HepG2 (cell line): ENCODE measurements around the gene CLUH. TPM values are rescaled to one million over a fixed set of nuclear protein-coding genes. Genes with fewer than 3 reads are reported as not detected.
A peak's percentile ranks its signal among the peaks of the same experiment; 100 is the strongest.

Source experiments
- ATF1 ChIP-seq: IDR thresholded peaks from 2 replicates; pipeline ENCODE4 v1.6.1; 2016; ENCODE audit warnings: mild to moderate bottlenecking, control low read depth
- CHCHD3 ChIP-seq: sonication (generic); formaldehyde crosslinking; IDR thresholded peaks from 2 replicates; pipeline ENCODE4 v1.8.0; 2022; ENCODE audit warnings: mild to moderate bottlenecking, missing genetic modification reagents, moderate library complexity
- ELF1 ChIP-seq: sonication (generic); formaldehyde crosslinking; IDR thresholded peaks from 2 replicates; pipeline ENCODE4 v1.4.0; 2020; ENCODE audit warnings: missing genetic modification reagents
- GATAD2A ChIP-seq: IDR thresholded peaks from 2 replicates; pipeline ENCODE4 v1.6.1; 2016
- HNRNPK ChIP-seq: fragments of 200-400 bp; formaldehyde crosslinking; IDR thresholded peaks from 2 replicates; pipeline ENCODE4 v1.6.1; 2018; ENCODE audit warnings: low read length, low read depth, moderate library complexity, mild to moderate bottlenecking; ENCODE audit not compliant: poor library complexity, severe bottlenecking
- HOXA5 ChIP-seq: sonication (generic); formaldehyde crosslinking; IDR thresholded peaks from 2 replicates; pipeline ENCODE4 v1.4.0; 2020; ENCODE audit warnings: missing genetic modification reagents
- KLF11 ChIP-seq: IDR thresholded peaks from 2 replicates; pipeline ENCODE4 v1.6.1; 2016; ENCODE audit warnings: missing compliant biosample characterization
- KLF16 ChIP-seq, 2 experiments: sonication (generic) in 1 of 2; formaldehyde crosslinking in 1 of 2; IDR thresholded peaks; 2 replicates each; pipeline versions ENCODE4 v1.6.1 to v1.8.0; 2016 to 2023; ENCODE audit warnings: missing genetic modification reagents in 2 of 2, missing compliant biosample characterization in 1 of 2
- KLF6 ChIP-seq: IDR thresholded peaks from 2 replicates; pipeline ENCODE4 v1.8.0; 2016; ENCODE audit warnings: missing biosample characterization, missing genetic modification reagents
- NCOA5 ChIP-seq: sonication (generic); formaldehyde crosslinking; IDR thresholded peaks from 2 replicates; pipeline ENCODE4 v1.4.0; 2020; ENCODE audit warnings: missing genetic modification reagents
- NR2C2 ChIP-seq: sonication (generic); formaldehyde crosslinking; IDR thresholded peaks from 2 replicates; pipeline ENCODE4 v1.4.0; 2020; ENCODE audit warnings: missing genetic modification reagents, mild to moderate bottlenecking, moderate library complexity, borderline replicate concordance
- NR2F2 ChIP-seq: IDR thresholded peaks from 2 replicates; pipeline ENCODE4 v1.6.1; 2012; ENCODE audit warnings: low read depth, inconsistent platforms, borderline replicate concordance
- PRMT3 ChIP-seq: sonication (generic); formaldehyde crosslinking; IDR thresholded peaks from 2 replicates; pipeline ENCODE4 v1.8.1; 2022; ENCODE audit warnings: low read depth, mild to moderate bottlenecking, moderate library complexity, missing genetic modification reagents, borderline replicate concordance
- REXO4 ChIP-seq: sonication (generic); formaldehyde crosslinking; IDR thresholded peaks from 2 replicates; pipeline ENCODE4 v1.8.0; 2022; ENCODE audit warnings: missing genetic modification reagents, mild to moderate bottlenecking, borderline replicate concordance
- TBX2 ChIP-seq: sonication (generic); formaldehyde crosslinking; IDR thresholded peaks from 2 replicates; pipeline ENCODE4 v1.5.0; 2020; ENCODE audit warnings: missing genetic modification reagents, mild to moderate bottlenecking, borderline replicate concordance
- ZNF749 ChIP-seq: sonication (generic); formaldehyde crosslinking; IDR thresholded peaks from 2 replicates; pipeline ENCODE4 v1.8.0; 2022; ENCODE audit warnings: mild to moderate bottlenecking, missing genetic modification reagents, moderate library complexity, borderline replicate concordance
- polyA plus RNA-seq, 8 experiments: library from polyadenylated mRNA; depleted of rRNA in 3 of 8; stranded (reverse) in 7 of 8; unstranded in 1 of 8; fragments of >200 nt; fragmentation: Illumina TruSeq in 4 of 8; extraction: Trizol in 4 of 8; gene quantifications; 2 replicates each; pipeline versions ENCODE4 v1.2.1 to v1.2.3, GENCODE V29; 2011 to 2016; ENCODE audit warnings: low read depth in 4 of 8, missing spikeins in 1 of 8, mixed read lengths in 1 of 8; ENCODE audit not compliant: insufficient read depth in 1 of 8
- total RNA-seq, 5 experiments: library from RNA; depleted of rRNA; stranded (reverse); fragments of >200 nt; fragmentation: Illumina TruSeq; extraction: Trizol; gene quantifications; 2 replicates each; pipeline ENCODE4 v1.2.3, GENCODE V29; 2016; ENCODE audit warnings: low read depth in 1 of 5
- TF ChIP-seq, protein P1 (sequence below): sonication (generic); formaldehyde crosslinking; IDR thresholded peaks from 2 replicates; pipeline ENCODE4 v1.4.0; 2020; ENCODE audit warnings: missing genetic modification reagents, mild to moderate bottlenecking, borderline replicate concordance
- TF ChIP-seq, protein P2 (sequence below): sonication (generic); formaldehyde crosslinking; IDR thresholded peaks from 2 replicates; pipeline ENCODE4 v1.5.0; 2020; ENCODE audit warnings: mild to moderate bottlenecking, missing genetic modification reagents
- TF ChIP-seq, protein P3 (sequence below): sonication (generic); formaldehyde crosslinking; IDR thresholded peaks from 2 replicates; pipeline ENCODE4 v1.8.0; 2022; ENCODE audit warnings: mild to moderate bottlenecking, missing genetic modification reagents
- TF ChIP-seq, protein P4 (sequence below): sonication (generic); formaldehyde crosslinking; IDR thresholded peaks from 2 replicates; pipeline ENCODE4 v1.4.0; 2020; ENCODE audit warnings: missing genetic modification reagents
- TF ChIP-seq, protein P5 (sequence below): fragments of 450-650 bp; IDR thresholded peaks from 2 replicates; pipeline ENCODE4 v1.6.1; 2017

The CLUH gene
- total and polyA plus RNA-seq, 2 of the 13 experiments (the other 11 are each of a cell fraction or from before 2014, with no cell fraction given), result 30.9 to 60.5 TPM

DNA sequence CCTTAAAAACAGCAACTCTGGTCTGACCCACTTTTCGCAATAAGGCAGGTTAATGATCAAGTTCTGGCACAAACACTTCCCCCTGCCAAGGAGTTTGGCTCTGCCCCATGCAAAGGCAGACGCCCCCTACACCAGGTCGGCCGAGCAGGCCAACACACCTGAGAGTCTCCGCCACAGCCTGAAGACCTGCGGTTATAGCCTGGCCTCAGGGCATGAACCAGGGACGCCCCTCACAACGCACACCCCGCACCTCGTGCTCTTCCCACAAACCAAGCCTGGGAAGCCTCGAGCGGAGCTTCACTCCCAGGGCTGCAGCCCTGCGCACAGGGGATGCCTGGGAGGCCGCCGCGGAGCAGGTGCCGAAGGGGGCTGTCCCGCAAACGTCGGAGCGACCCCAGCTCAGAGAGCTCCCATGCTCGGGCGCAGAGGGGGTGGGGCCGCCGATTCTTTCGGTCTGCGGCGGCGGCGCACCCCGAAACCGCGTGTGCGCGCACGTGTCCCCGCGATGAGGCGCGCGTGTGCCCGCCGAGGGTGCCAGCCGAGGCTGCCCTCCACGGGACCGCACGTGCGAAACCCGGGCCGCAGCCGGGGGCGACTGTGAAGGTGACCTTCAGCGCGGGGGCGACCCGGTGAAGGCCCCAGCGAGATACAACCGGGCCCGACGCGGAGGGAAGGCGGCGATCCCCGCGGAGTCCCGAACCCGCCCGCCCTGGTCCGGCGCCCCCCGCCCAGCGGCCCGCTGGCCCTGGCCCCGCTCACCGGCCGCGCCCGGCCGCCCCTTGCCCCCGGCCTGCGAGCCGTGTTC, 559 bp downstream of the CLUH start (continued):
- TF ChIP-seq, protein P1, sequence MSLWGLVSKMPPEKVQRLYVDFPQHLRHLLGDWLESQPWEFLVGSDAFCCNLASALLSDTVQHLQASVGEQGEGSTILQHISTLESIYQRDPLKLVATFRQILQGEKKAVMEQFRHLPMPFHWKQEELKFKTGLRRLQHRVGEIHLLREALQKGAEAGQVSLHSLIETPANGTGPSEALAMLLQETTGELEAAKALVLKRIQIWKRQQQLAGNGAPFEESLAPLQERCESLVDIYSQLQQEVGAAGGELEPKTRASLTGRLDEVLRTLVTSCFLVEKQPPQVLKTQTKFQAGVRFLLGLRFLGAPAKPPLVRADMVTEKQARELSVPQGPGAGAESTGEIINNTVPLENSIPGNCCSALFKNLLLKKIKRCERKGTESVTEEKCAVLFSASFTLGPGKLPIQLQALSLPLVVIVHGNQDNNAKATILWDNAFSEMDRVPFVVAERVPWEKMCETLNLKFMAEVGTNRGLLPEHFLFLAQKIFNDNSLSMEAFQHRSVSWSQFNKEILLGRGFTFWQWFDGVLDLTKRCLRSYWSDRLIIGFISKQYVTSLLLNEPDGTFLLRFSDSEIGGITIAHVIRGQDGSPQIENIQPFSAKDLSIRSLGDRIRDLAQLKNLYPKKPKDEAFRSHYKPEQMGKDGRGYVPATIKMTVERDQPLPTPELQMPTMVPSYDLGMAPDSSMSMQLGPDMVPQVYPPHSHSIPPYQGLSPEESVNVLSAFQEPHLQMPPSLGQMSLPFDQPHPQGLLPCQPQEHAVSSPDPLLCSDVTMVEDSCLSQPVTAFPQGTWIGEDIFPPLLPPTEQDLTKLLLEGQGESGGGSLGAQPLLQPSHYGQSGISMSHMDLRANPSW (CRISPR knock-in tag), result no peak
- TF ChIP-seq, protein P2, sequence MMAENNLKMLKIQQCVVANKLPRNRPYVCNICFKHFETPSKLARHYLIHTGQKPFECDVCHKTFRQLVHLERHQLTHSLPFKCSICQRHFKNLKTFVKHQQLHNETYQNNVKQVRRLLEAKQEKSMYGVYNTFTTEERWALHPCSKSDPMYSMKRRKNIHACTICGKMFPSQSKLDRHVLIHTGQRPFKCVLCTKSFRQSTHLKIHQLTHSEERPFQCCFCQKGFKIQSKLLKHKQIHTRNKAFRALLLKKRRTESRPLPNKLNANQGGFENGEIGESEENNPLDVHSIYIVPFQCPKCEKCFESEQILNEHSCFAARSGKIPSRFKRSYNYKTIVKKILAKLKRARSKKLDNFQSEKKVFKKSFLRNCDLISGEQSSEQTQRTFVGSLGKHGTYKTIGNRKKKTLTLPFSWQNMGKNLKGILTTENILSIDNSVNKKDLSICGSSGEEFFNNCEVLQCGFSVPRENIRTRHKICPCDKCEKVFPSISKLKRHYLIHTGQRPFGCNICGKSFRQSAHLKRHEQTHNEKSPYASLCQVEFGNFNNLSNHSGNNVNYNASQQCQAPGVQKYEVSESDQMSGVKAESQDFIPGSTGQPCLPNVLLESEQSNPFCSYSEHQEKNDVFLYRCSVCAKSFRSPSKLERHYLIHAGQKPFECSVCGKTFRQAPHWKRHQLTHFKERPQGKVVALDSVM (CRISPR knock-in tag), result no peak
- TF ChIP-seq, protein P3, sequence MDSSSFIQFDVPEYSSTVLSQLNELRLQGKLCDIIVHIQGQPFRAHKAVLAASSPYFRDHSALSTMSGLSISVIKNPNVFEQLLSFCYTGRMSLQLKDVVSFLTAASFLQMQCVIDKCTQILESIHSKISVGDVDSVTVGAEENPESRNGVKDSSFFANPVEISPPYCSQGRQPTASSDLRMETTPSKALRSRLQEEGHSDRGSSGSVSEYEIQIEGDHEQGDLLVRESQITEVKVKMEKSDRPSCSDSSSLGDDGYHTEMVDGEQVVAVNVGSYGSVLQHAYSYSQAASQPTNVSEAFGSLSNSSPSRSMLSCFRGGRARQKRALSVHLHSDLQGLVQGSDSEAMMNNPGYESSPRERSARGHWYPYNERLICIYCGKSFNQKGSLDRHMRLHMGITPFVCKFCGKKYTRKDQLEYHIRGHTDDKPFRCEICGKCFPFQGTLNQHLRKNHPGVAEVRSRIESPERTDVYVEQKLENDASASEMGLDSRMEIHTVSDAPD, result 0 out of 2 replicates have a peak, but pooled peaks have one; percentile 39
- TF ChIP-seq PRMT3 (CRISPR knock-in tag) (no peak), NR2F2 (no peak), KLF6 (no peak), REXO4 (CRISPR knock-in tag) (peak; percentile 27; the same call in 1 of the 2 replicates), NR2C2 (0 out of 2 replicates have a peak, but pooled peaks have one; percentile 69), ATF1 (no peak), GATAD2A (CRISPR knock-in tag) (0 out of 2 replicates have a peak, but pooled peaks have one; percentile 45), NCOA5 (CRISPR knock-in tag) (no peak), ELF1 (CRISPR knock-in tag) (no peak), TBX2 (CRISPR knock-in tag) (peak; percentile 24), KLF16 (CRISPR knock-in tag; IDR thresholded peaks at IDR 0.05) (peak in 1 of 2 experiments; percentile 49; a peak in 1 of 4 replicates), HNRNPK (no peak), KLF11 (CRISPR knock-in tag) (no peak), CHCHD3 (CRISPR knock-in tag) (0 out of 2 replicates have a peak, but pooled peaks have one; percentile 59), HOXA5 (peak; percentile 77; the same call in 1 of the 2 replicates), ZNF749 (CRISPR knock-in tag) (no peak)
- TF ChIP-seq, protein P4, sequence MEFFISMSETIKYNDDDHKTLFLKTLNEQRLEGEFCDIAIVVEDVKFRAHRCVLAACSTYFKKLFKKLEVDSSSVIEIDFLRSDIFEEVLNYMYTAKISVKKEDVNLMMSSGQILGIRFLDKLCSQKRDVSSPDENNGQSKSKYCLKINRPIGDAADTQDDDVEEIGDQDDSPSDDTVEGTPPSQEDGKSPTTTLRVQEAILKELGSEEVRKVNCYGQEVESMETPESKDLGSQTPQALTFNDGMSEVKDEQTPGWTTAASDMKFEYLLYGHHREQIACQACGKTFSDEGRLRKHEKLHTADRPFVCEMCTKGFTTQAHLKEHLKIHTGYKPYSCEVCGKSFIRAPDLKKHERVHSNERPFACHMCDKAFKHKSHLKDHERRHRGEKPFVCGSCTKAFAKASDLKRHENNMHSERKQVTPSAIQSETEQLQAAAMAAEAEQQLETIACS, result peak; percentile 75
- TF ChIP-seq, protein P5, sequence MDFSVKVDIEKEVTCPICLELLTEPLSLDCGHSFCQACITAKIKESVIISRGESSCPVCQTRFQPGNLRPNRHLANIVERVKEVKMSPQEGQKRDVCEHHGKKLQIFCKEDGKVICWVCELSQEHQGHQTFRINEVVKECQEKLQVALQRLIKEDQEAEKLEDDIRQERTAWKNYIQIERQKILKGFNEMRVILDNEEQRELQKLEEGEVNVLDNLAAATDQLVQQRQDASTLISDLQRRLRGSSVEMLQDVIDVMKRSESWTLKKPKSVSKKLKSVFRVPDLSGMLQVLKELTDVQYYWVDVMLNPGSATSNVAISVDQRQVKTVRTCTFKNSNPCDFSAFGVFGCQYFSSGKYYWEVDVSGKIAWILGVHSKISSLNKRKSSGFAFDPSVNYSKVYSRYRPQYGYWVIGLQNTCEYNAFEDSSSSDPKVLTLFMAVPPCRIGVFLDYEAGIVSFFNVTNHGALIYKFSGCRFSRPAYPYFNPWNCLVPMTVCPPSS, result no peak
